Right lobe of liver (tissue), 6 donors: ENCODE results near the gene FNDC3B. TPM values are rescaled to one million over a fixed set of nuclear protein-coding genes. Genes with fewer than 3 reads are reported as not detected.

Experiments used
- ATAC-seq, 4 donors: fragments of 200-7000 bp; cut with Tn5 transposase; one replicate each; pipeline ENCODE4 v1.9.1; 2020; ENCODE audit warnings: mild to moderate bottlenecking in 4 of 4, moderate library complexity in 4 of 4
- DNase-seq, 3 donors: peaks; one replicate each; pipeline ENCODE4 v3.0.0-alpha.2; 2020
- H3K27ac ChIP-seq, 3 donors: fragments of 200-600 bp; one replicate each; pipeline ENCODE4 v1.8.0; 2022
- H3K27me3 ChIP-seq, 2 donors: fragments of 200-600 bp; one replicate each; pipeline ENCODE4 v1.8.0; 2022
- H3K36me3 ChIP-seq, 4 donors: fragments of 200-600 bp; sonication (generic) in 1 of 4; one replicate each; pipeline versions ENCODE4 v1.5.1 to v1.8.0; 2017 to 2022; ENCODE audit warnings: control low read depth in 1 of 4
- H3K4me1 ChIP-seq, 4 donors: fragments of 200-600 bp; sonication (generic) in 1 of 4; one replicate each; pipeline versions ENCODE4 v1.5.1 to v1.8.0; 2017 to 2022; ENCODE audit warnings: control low read depth in 1 of 4
- H3K4me3 ChIP-seq, 3 donors: fragments of 200-600 bp; one replicate each; pipeline ENCODE4 v1.8.0; 2022
- H3K9me3 ChIP-seq, 4 donors: fragments of 200-600 bp; sonication (generic) in 1 of 4; one replicate each; pipeline versions ENCODE4 v1.5.1 to v1.8.0; 2017 to 2022; ENCODE audit warnings: control low read depth in 1 of 4
- CTCF ChIP-seq, 4 donors: fragments of 200-600 bp in 3 of 4; fragments of 450-650 bp in 1 of 4; IDR thresholded peaks; one replicate each; pipeline versions ENCODE4 v1.5.1 to v1.8.0; 2016 to 2022; ENCODE audit warnings: antibody characterized with exemption in 4 of 4, mild to moderate bottlenecking in 2 of 4
- POLR2A ChIP-seq: fragments of 450-650 bp; IDR thresholded peaks from one replicate; pipeline ENCODE4 v1.6.1; 2017; ENCODE audit warnings: antibody characterized with exemption, mild to moderate bottlenecking
- WGBS: methylation state at CpG from one replicate; pipeline ENCODE4 v1.1.6; 2018; ENCODE audit warnings: low coverage, low lambda C conversion rate; ENCODE audit not compliant: insufficient coverage; ENCODE audit errors: missing lambda C conversion rate; 5-methylcytosine and 5-hydroxymethylcytosine counted together
- intact Hi-C, 2 donors: fragments of 100-400 bp; cut with DNase I; formaldehyde crosslinking; loops; one replicate each; pipeline versions ENCODE4 v1.11.2 to v1.14.1; 2022
- total RNA-seq, 6 experiments: library from RNA; depleted of rRNA in 2 of 6; stranded (reverse); fragments of >200 nt in 2 of 6; fragmentation: NEBNext Ultra II Directional in 3 of 6; extraction: Animal tissue kit (Norgen Biotek cat#: 25700) in 3 of 6; gene quantifications; one replicate each; pipeline versions ENCODE4 v1.1.0 to v1.2.4, GENCODE V29; 2016 to 2023
- donor health status: DM: no; HTN: yes; CAD: no.
- donor health status: DM: no; HTN: no; CAD: no.
- donor health status: DM: no; HTN: no; CAD: no.
- donor health status: DM: no; HTN: yes; CAD: no.
- donor health status: DM: no; HTN: yes; CAD: no.

Gene FNDC3B
- total RNA-seq, 6 experiments from 2014 or later = 40.2 to 184 (median 63.5) TPM

GRCh38 chr3:172263781-172264486 is 224.6 kb downstream of the FNDC3B start:
- no peak for DNase-seq
- intact Hi-C loops = no loop called here
- Histone ChIP-seq H3K27me3 (no peaks in the 10 kb centered on the region), H3K36me3 (peaks cover 0 to 5% (median 0%) of the 10 kb centered on the region in 4 donors), H3K4me3 (no peak overlapping the region), H3K27ac (no peak overlapping the region), H3K4me1 (peaks cover 0 to 19% (median 0%) of the 10 kb centered on the region in 4 donors), H3K9me3 (no peaks in the 10 kb centered on the region)
- ATAC-seq = no peak
- 92% methylated on average over 7 of the region's 7 CpGs for WGBS
- TF ChIP-seq CTCF (IDR thresholded peaks at IDR 0.05) (no peak), POLR2A (no peak)

GRCh38 chr3:172266103-172266502 is 226.7 kb downstream of the FNDC3B start:
- no peak for ATAC-seq
- no peak for TF ChIP-seq CTCF (IDR thresholded peaks at IDR 0.05)
- H3K27ac ChIP-seq = no peak overlapping the region
- intact Hi-C loops = no loop called here
- no peaks in the 10 kb centered on the region for H3K9me3 ChIP-seq
- WGBS = 100% methylated on average over 3 of the region's 3 CpGs
- H3K4me1 ChIP-seq = peaks cover 0 to 1% (median 0%) of the 10 kb centered on the region in 4 donors
- peaks cover 0 to 5% (median 0%) of the 10 kb centered on the region in 4 donors for H3K36me3 ChIP-seq
- no peak for DNase-seq
- no peak overlapping the region for H3K4me3 ChIP-seq
- no peaks in the 10 kb centered on the region for H3K27me3 ChIP-seq

GRCh38 chr3:172268425-172268824 is 229.0 kb downstream of the FNDC3B start:
- intact Hi-C loops = no loop called here
- Histone ChIP-seq H3K27ac (no peak overlapping the region), H3K27me3 (no peaks in the 10 kb centered on the region), H3K4me3 (no peak overlapping the region), H3K9me3 (no peaks in the 10 kb centered on the region), H3K36me3 (peaks cover 0 to 7% (median 0%) of the 10 kb centered on the region in 4 donors), H3K4me1 (no peaks in the 10 kb centered on the region)
- no peak for ATAC-seq
- 93% methylated on average over 3 of the region's 3 CpGs for WGBS
- DNase-seq = no peak
- no peak for TF ChIP-seq CTCF (IDR thresholded peaks at IDR 0.05)
- TF ChIP-seq POLR2A = no peak

- Histone ChIP-seq H3K27me3 (no peaks in the 10 kb centered on the region), H3K4me1 (no peaks in the 10 kb centered on the region), H3K9me3 (no peaks in the 10 kb centered on the region), H3K4me3 (no peak overlapping the region), H3K27ac (no peak overlapping the region), H3K36me3 (peaks cover 0 to 10% (median 0%) of the 10 kb centered on the region in 4 donors)
- no peak for ATAC-seq
- intact Hi-C loops = no loop called here
- no peak for TF ChIP-seq POLR2A
- TF ChIP-seq CTCF (IDR thresholded peaks at IDR 0.05) = no peak
- DNase-seq = no peak
- WGBS = 84% methylated on average over 2 of the region's 2 CpGs
Measured at GRCh38 chr3:172268868-172269267, 229.5 kb downstream of the FNDC3B start.
